ENCODE measurements around the gene POPDC2.

POPDC2 gene

DNA sequence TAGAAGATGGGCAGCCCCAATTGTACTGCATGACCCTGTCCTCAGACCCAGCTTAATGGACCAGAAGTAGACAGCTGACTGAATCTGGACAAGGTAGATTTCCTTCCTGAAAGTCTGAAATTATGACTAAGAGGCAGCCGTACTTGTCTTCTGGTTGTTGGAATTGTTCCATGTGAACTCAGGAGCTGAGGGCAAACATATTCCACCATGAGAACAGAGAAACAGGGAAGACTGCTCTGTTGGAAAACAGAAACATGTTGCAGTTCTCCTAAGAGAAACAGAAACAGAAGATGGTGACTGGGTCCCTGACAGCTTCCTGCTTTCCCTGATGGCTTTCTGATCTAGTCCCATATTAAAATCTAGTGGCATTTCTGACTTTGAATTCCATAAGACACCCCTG, 24.1 kb downstream of the POPDC2 start:
- H4K20me1 ChIP-seq (ENCODE audit: insufficient read depth), result no peaks in the 10 kb centered on the region
- no peak overlapping the region for H3K9ac ChIP-seq
- H3K4me2 ChIP-seq, result no peak overlapping the region
- no peak overlapping the region for H3K4me3 ChIP-seq (IDR thresholded peaks at IDR 0.05; ENCODE audit: insufficient read depth, low read depth, low read length)
- H3K4me1 ChIP-seq (ENCODE audit: low read depth, poor library complexity, severe bottlenecking), result peaks cover 42% of the 10 kb centered on the region
- no peaks in the 10 kb centered on the region for H3K36me3 ChIP-seq (ENCODE audit: insufficient read depth)
- TF ChIP-seq, protein P1, sequence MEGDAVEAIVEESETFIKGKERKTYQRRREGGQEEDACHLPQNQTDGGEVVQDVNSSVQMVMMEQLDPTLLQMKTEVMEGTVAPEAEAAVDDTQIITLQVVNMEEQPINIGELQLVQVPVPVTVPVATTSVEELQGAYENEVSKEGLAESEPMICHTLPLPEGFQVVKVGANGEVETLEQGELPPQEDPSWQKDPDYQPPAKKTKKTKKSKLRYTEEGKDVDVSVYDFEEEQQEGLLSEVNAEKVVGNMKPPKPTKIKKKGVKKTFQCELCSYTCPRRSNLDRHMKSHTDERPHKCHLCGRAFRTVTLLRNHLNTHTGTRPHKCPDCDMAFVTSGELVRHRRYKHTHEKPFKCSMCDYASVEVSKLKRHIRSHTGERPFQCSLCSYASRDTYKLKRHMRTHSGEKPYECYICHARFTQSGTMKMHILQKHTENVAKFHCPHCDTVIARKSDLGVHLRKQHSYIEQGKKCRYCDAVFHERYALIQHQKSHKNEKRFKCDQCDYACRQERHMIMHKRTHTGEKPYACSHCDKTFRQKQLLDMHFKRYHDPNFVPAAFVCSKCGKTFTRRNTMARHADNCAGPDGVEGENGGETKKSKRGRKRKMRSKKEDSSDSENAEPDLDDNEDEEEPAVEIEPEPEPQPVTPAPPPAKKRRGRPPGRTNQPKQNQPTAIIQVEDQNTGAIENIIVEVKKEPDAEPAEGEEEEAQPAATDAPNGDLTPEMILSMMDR (conservative IDR thresholded peaks at IDR 0.05; ENCODE audit: low read depth, low read length), result no peak
- H3K27ac ChIP-seq, result no peak overlapping the region
- no peaks in the 10 kb centered on the region for H3K79me2 ChIP-seq (ENCODE audit: insufficient read depth, low read depth)
- no peaks in the 10 kb centered on the region for H3K27me3 ChIP-seq (ENCODE audit: insufficient read depth, low read depth)
- no peak overlapping the region for H2AFZ ChIP-seq (ENCODE audit: low read depth)

DNA sequence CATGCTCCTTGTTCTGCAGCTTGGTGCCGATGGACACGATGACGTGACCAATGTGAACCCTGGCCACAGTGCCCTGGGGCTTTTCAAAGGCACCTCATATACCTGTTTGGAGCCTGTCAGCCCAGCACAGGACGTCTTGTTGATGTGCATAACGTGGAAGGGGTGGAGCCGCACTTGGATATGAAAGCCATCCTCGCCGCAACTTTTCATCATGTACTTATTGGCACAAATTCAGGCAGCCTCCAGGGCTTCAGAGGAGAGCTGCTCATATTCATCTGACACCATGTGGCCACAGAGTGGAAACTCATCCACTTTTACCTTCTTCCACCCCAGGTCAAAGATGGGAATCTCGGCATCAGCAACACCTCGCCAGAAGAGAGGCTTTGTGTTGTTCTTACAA, 24.7 kb downstream of the POPDC2 start:
- no peak overlapping the region for H3K27ac ChIP-seq
- no peaks in the 10 kb centered on the region for H3K27me3 ChIP-seq (ENCODE audit: insufficient read depth, low read depth)
- no peak overlapping the region for H3K4me3 ChIP-seq (IDR thresholded peaks at IDR 0.05; ENCODE audit: insufficient read depth, low read depth, low read length)
- TF ChIP-seq, protein P1 (conservative IDR thresholded peaks at IDR 0.05; ENCODE audit: low read depth, low read length), result no peak
- no peak overlapping the region for H2AFZ ChIP-seq (ENCODE audit: low read depth)
- no peaks in the 10 kb centered on the region for H3K79me2 ChIP-seq (ENCODE audit: insufficient read depth, low read depth)
- H4K20me1 ChIP-seq (ENCODE audit: insufficient read depth), result no peaks in the 10 kb centered on the region
- no peaks in the 10 kb centered on the region for H3K36me3 ChIP-seq (ENCODE audit: insufficient read depth)
- H3K4me2 ChIP-seq, result no peak overlapping the region
- H3K9ac ChIP-seq, result no peak overlapping the region
- peaks cover 47% of the 10 kb centered on the region for H3K4me1 ChIP-seq (ENCODE audit: low read depth, poor library complexity, severe bottlenecking)

DNA sequence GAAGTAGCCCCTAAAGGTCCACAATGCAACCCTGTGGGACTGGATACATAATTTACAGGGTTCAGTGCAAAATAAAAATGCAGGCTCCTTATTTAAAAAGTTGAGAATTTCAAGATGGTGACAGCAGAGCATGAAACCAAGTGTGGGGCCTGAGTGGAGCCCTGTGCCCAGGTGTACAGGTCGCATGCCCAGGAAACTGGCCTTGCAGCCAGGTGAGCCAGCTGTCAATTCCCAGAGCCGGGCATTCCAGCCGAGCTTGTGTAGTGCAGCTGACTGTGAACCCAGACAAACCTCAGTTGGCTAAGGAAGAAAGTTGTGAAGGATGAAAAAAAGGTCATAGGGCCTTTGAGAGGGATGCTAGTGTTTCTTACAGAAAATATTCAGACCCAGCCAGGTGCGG, 27.6 kb downstream of the POPDC2 start:
- no peak overlapping the region for H3K4me3 ChIP-seq (IDR thresholded peaks at IDR 0.05; ENCODE audit: insufficient read depth, low read depth, low read length)
- no peak overlapping the region for H3K27ac ChIP-seq
- no peak overlapping the region for H2AFZ ChIP-seq (ENCODE audit: low read depth)
- H3K4me1 ChIP-seq (ENCODE audit: low read depth, poor library complexity, severe bottlenecking), result peaks cover 28% of the 10 kb centered on the region
- no peaks in the 10 kb centered on the region for H3K36me3 ChIP-seq (ENCODE audit: insufficient read depth)
- TF ChIP-seq, protein P1 (conservative IDR thresholded peaks at IDR 0.05; ENCODE audit: low read depth, low read length), result no peak
- no peaks in the 10 kb centered on the region for H4K20me1 ChIP-seq (ENCODE audit: insufficient read depth)
- H3K27me3 ChIP-seq (ENCODE audit: insufficient read depth, low read depth), result no peaks in the 10 kb centered on the region
- H3K4me2 ChIP-seq, result no peak overlapping the region
- no peak overlapping the region for H3K9ac ChIP-seq
- no peaks in the 10 kb centered on the region for H3K79me2 ChIP-seq (ENCODE audit: insufficient read depth, low read depth)

DNA sequence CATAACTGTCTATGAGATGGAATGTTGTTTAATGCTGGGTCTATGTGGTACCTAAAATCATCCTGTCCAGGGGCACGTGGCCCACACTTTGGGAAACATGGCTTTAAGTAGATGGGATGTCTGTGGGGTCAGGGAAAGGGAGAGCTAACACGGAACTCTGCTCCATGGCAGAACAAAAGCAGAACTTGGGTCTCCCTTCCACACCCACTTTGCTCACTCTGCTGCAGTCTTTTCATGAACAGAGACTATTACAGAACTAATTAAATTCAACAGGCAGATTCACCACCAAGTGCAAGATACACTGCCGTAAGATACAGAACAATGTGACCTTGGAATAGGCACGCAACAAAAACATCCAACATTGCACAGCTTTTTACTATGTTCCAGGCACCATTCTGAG, 28.2 kb downstream of the POPDC2 start:
- H3K4me1 ChIP-seq (ENCODE audit: low read depth, poor library complexity, severe bottlenecking), result peaks cover 22% of the 10 kb centered on the region
- H4K20me1 ChIP-seq (ENCODE audit: insufficient read depth), result no peaks in the 10 kb centered on the region
- no peaks in the 10 kb centered on the region for H3K27me3 ChIP-seq (ENCODE audit: insufficient read depth, low read depth)
- no peaks in the 10 kb centered on the region for H3K36me3 ChIP-seq (ENCODE audit: insufficient read depth)
- H3K27ac ChIP-seq, result no peak overlapping the region
- no peak overlapping the region for H2AFZ ChIP-seq (ENCODE audit: low read depth)
- no peak overlapping the region for H3K4me3 ChIP-seq (IDR thresholded peaks at IDR 0.05; ENCODE audit: insufficient read depth, low read depth, low read length)
- no peak overlapping the region for H3K4me2 ChIP-seq
- no peak overlapping the region for H3K9ac ChIP-seq
- TF ChIP-seq, protein P1 (conservative IDR thresholded peaks at IDR 0.05; ENCODE audit: low read depth, low read length), result no peak
- H3K79me2 ChIP-seq (ENCODE audit: insufficient read depth, low read depth), result no peaks in the 10 kb centered on the region
